H1 (cell line): ENCODE results near the gene C1GALT1. TPM values are rescaled to one million over a fixed set of nuclear protein-coding genes. Genes with fewer than 3 reads are reported as not detected.

ENCODE experiments used
- BRCA1 ChIP-seq: IDR thresholded peaks from 2 replicates; pipeline ENCODE4 v1.6.1; 2012; ENCODE audit warnings: low read depth, low read length, improper control_type of control experiment
- CEBPB ChIP-seq: IDR thresholded peaks from 2 replicates; pipeline ENCODE4 v1.6.1; 2012; ENCODE audit warnings: low read depth, low read length
- RBBP5 ChIP-seq: IDR thresholded peaks from 2 replicates; pipeline ENCODE4 v1.7.1; 2012; ENCODE audit warnings: low read depth, mild to moderate bottlenecking, inconsistent platforms, low read length, moderate library complexity, borderline replicate concordance
- SP1 ChIP-seq: IDR thresholded peaks from 2 replicates; pipeline ENCODE4 v1.6.1; 2011; ENCODE audit warnings: low read depth, low read length
- SUZ12 ChIP-seq: fragments of 200-600 bp; sonication (generic); IDR thresholded peaks from 2 replicates; pipeline ENCODE4 v1.6.1; 2012; ENCODE audit warnings: mild to moderate bottlenecking, inconsistent platforms, low read length, moderate library complexity, mixed read lengths
- polyA plus RNA-seq, 7 experiments: library from polyadenylated mRNA; depleted of rRNA in 3 of 7; stranded (reverse) in 5 of 7; unstranded in 2 of 7; fragments of >200 nt in 5 of 7; fragments of 200-250 nt in 2 of 7; gene quantifications; 1 replicate in 5 of 7; 2 replicates in 1 of 7; 4 replicates in 1 of 7; pipeline versions ENCODE4 v1.2.1 to v1.2.3, GENCODE V29; 2011 to 2013; ENCODE audit warnings: missing spikeins in 2 of 7, mixed read lengths in 2 of 7
- total RNA-seq: library from RNA; stranded (reverse); fragmentation: NEBNext Ultra II Directional; extraction: Animal tissue kit (Norgen Biotek cat#: 25700); gene quantifications from 2 replicates; pipeline ENCODE4 v1.2.1, GENCODE V29; 2021
- TF ChIP-seq, protein P1 (sequence below): IDR thresholded peaks from 2 replicates; pipeline ENCODE4 v1.6.1; 2012; ENCODE audit warnings: low read length, inconsistent platforms

The C1GALT1 gene
- total and polyA plus RNA-seq, 2 of the 8 experiments (the other 6 are each of a cell fraction or from before 2014, with no cell fraction given), result 18.7 to 94.2 TPM

DNA sequence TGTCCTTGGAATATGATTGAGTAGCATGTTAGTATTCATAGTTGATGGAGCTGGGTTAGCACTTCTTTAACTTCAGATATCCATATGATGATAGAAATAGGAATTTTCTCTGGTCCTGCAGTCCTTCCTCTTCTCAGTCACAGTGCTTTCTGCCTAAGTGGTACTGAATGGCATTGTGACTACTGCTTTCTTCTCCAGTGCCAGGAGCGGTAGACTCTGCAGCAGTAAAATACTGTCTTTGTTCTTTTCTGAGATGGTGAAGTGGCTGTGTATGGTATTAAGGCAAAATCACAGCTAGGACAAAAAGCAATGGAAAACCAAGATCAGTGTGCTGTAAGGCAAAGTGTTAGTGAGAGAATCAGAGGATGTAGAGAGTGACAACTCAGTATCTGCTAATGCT lies 46.6 kb downstream of the C1GALT1 start (continued):
- no peak for TF ChIP-seq BRCA1
- no peak for TF ChIP-seq SP1
- TF ChIP-seq CEBPB, result no peak
- TF ChIP-seq, protein P1, sequence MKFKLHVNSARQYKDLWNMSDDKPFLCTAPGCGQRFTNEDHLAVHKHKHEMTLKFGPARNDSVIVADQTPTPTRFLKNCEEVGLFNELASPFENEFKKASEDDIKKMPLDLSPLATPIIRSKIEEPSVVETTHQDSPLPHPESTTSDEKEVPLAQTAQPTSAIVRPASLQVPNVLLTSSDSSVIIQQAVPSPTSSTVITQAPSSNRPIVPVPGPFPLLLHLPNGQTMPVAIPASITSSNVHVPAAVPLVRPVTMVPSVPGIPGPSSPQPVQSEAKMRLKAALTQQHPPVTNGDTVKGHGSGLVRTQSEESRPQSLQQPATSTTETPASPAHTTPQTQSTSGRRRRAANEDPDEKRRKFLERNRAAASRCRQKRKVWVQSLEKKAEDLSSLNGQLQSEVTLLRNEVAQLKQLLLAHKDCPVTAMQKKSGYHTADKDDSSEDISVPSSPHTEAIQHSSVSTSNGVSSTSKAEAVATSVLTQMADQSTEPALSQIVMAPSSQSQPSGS, result no peak
- no peak for TF ChIP-seq SUZ12
- TF ChIP-seq RBBP5, result no peak
